IPS DF 6.9 (cell line): ENCODE results near the gene SH2B3.

Experiments used
- DNase-seq: peaks from one replicate; pipeline ENCODE4 v3.0.0-alpha.2; 2013; ENCODE audit warnings: low read depth, low spot score
- H3K27ac ChIP-seq: one replicate; pipeline ENCODE4 v1.5.1; 2013; ENCODE audit warnings: low read length, control low read depth
- H3K27me3 ChIP-seq: 2 replicates; pipeline ENCODE4 v1.6.1; 2013; ENCODE audit warnings: mild to moderate bottlenecking, low read length; ENCODE audit not compliant: control insufficient read depth, insufficient read depth
- H3K36me3 ChIP-seq: 2 replicates; pipeline ENCODE4 v1.6.1; 2013; ENCODE audit warnings: low read length; ENCODE audit not compliant: control insufficient read depth, insufficient read depth
- H3K4me1 ChIP-seq: 2 replicates; pipeline ENCODE4 v1.6.1; 2013; ENCODE audit warnings: low read length; ENCODE audit not compliant: control insufficient read depth, insufficient read depth
- H3K4me3 ChIP-seq: 2 replicates; pipeline ENCODE4 v1.5.1; 2013; ENCODE audit warnings: mild to moderate bottlenecking, low read length
- H3K9me3 ChIP-seq: 2 replicates; pipeline ENCODE4 v1.6.1; 2013; ENCODE audit warnings: low read length, inconsistent platforms; ENCODE audit not compliant: control insufficient read depth, insufficient read depth
- WGBS: extraction: QIAGEN DNeasy Blood & Tissue Kit; methylation state at CpG from one replicate; pipeline ENCODE4 v1.1.7; 2013; ENCODE audit warnings: mixed read lengths, missing lambda C conversion rate; ENCODE audit not compliant: insufficient read length, insufficient coverage; 5-methylcytosine and 5-hydroxymethylcytosine counted together

The SH2B3 gene

DNA sequence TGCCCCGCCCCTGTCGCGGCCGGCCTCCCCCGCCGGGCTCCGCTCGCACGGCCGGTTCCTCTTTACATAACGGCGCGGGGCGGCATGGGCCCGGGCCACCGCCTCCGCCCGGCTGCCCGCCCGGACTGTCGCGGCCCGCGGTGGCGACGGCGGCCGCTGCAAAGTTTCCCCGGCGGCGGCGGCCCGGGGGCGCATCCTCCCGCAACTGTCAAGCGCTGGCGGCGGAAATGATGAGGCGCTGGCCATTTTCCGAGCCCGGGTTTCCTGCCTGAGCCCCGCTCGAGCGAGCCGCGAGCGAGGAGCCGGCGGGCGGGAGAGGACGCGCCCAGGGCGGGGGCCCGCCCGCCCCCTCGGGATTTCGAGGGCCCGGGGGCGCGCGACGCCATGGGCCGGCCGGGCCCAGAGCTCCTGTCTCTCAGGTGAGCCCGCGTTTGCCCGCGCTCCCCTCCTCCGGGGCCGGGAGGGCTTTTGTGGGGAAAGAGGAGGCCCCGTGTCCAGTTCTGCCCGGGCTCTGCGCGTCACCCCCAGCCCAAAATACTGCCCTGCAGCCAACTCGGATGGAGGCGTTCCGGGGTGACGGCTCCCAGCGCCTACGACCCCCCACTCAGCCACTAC, at the start of gene SH2B3:
Gene SH2B3, plus strand, starts transcription at position 65 of the 615 bp plus-strand sequence. CDS start 12,223 bp downstream, outside the sequence.
- H3K27ac ChIP-seq, result no peak within 1 kb of the TSS
- no peaks in the 10 kb centered on the region for H3K36me3 ChIP-seq
- H3K9me3 ChIP-seq, result no peaks in the 10 kb centered on the region
- peak within 1 kb of the TSS; percentile 58 for H3K4me3 ChIP-seq
- no CpG with 5 or more reads among the region's 80 CpGs for WGBS
- H3K27me3 ChIP-seq, result no peaks in the 10 kb centered on the region
- no peak for DNase-seq
- H3K4me1 ChIP-seq, result peaks cover 15% of the 10 kb centered on the region

DNA sequence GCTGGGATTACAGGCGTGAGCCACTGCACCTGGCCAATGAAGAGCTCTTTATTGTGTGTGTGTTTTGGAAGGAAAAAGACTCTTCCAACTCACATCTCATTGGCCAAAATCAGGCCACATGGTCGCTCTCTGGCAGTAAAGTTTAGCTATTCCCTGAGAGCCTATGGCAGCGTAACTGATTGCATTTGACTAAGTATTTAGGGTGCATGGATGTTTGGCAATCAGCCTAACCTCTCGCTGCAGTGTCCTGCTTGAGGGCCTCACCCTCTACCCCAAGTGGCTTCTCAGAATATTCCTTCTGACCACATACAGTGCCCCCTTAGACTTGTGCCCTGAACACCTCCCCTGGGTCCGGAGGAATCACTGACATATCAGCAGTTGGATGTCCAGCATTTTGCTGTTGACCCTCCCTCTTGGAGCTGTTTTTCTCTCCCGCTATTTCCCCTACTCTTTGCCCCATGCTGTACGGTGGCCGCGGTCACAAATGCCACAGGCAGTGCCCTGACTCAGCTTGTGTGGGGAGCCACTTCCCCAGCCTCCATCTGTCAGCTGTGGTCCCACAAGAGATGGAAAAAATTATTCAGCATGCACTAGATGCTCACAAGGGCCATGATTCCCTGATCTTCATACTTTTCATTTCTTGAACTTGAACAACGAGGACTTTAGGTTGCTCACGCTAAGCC, 46.4 kb upstream of the SH2B3 start:
- Histone ChIP-seq H3K27ac (no peak overlapping the region), H3K9me3 (no peaks in the 10 kb centered on the region), H3K4me1 (no peaks in the 10 kb centered on the region), H3K36me3 (no peaks in the 10 kb centered on the region), H3K4me3 (no peak overlapping the region), H3K27me3 (no peaks in the 10 kb centered on the region)
- DNase-seq, result no peak
- WGBS, result no CpG with 5 or more reads among the region's 11 CpGs

DNA sequence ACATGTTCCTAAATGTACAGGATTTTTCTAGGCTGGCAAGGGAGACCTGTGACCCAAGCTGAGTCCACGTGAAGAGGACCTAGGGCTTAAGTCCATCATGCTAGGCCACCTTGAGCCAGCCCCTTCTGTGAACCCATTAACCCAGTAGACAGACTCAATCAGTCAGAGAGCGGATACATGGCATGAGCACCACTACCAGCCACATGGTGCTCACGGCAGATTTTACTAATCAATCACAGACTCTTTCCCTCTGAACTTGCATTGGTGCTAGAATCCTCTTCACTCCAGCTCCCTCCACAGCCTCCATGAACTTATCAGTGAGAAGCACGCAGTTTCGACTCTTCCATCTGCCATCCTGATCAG, 45.8 kb upstream of the SH2B3 start:
- H3K36me3 ChIP-seq, result no peaks in the 10 kb centered on the region
- no peak overlapping the region for H3K27ac ChIP-seq
- no peak overlapping the region for H3K4me3 ChIP-seq
- no peaks in the 10 kb centered on the region for H3K27me3 ChIP-seq
- no CpG with 5 or more reads among the region's 5 CpGs for WGBS
- H3K9me3 ChIP-seq, result no peaks in the 10 kb centered on the region
- no peaks in the 10 kb centered on the region for H3K4me1 ChIP-seq
- no peak for DNase-seq

DNA sequence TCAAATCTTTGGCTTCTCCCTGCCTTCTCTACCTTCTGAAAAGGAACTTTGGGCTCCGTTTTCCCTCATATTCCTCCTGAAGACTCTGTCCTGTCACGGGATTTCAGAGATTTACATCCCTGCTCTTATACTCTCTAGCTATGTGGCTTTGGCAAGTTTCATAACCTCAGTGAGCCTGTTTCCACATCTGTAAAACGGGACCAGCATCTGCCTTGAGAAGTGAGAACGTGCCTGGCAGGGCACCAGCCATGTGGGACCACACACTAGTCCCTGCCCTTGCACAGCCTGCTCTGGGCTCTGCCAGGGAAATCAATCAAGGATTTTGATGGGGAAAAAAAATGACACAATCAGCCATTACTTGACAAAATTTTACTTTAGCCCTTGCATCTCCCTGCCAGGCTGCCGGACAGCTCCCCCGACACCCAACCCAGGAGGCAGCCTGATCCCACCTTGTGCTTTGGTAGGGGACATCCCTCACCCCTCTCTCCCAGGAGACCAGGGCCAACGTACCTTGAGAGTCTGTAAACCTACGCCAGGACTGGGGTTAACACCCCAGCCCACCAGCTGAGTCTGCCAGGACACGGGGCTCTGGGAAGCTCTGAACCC, 45.3 kb upstream of the SH2B3 start:
- no CpG with 5 or more reads among the region's 9 CpGs for WGBS
- Histone ChIP-seq H3K27me3 (no peaks in the 10 kb centered on the region), H3K4me1 (no peaks in the 10 kb centered on the region), H3K9me3 (no peaks in the 10 kb centered on the region), H3K4me3 (no peak overlapping the region), H3K36me3 (no peaks in the 10 kb centered on the region), H3K27ac (no peak overlapping the region)
- no peak for DNase-seq

DNA sequence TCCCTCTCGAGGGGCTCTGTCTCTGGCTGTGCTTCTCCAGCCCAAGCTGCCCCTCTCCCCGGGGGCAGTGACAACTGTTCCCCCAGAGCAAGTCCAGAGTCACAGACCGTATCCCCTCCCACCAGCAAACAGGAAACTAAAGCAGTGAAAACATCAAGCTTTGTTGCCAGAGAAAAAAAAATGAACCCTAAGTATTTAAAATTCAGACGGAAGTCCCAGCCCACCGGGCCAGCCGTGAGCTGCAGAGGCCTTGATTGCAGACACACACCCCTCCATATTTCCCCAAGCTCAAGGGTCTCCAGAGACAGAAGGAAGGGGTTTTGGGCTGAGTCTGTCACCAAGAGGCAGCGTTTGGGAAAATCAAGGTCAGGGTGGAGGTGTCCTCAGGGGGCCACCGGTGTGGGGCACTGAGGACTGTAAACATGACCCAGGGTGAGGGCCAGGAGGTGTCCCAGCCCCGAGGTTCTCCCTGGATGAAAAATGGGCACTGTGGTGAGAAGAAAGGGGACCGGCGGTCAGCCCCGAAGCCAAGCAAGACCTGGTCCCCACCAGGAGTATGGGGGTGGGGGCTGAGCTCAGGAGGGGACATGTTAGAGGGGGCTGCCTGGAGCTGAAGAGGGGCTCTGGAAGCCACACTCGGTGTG, 44.5 kb upstream of the SH2B3 start:
- Histone ChIP-seq H3K27me3 (no peaks in the 10 kb centered on the region), H3K4me1 (no peaks in the 10 kb centered on the region), H3K36me3 (no peaks in the 10 kb centered on the region), H3K9me3 (no peaks in the 10 kb centered on the region), H3K4me3 (no peak overlapping the region), H3K27ac (no peak overlapping the region)
- WGBS, result no CpG with 5 or more reads among the region's 13 CpGs
- no peak for DNase-seq

DNA sequence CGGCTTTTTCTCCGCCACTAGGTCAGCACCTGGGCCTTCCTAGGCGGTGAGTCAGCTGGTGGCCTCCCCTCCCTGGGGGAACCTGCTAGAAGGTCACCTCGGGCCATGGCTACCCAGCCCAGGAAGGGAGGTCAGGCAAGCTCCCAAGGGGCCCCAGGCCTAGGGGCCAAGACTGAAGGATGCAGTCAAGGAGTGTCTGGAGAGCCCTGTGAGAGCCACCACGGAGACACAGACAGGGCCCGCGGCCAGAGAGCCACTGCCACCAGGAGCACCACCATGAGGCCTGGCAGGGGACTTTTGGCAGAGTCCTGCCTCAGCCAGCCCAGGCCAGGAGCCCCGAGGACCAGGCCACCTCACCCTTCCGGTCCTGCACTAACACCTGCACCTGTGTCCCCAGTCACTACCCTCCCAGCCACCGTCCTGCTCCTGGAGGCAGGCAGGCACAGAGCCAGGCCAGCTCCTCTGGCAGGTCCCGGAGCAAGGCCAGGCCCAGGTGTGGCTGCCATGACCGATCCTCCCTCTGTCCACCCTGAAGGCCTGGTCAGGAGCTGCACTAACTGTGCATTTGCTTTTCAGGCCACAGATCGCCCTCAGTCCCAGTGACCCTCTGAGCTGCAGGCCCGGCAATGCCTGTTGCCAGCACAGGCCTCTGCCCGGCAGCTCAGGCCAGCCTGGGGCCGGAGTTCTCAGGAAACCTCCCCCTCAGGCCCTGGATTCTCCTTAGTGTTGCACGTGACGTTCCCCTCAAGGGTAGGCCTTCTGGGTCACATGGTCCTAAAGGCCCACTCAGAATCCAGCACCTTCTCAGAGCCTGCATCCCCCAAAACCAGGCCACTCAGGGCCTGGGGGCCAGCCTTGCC, 43.8 kb upstream of the SH2B3 start:
- H3K27ac ChIP-seq, result no peak overlapping the region
- no peaks in the 10 kb centered on the region for H3K4me1 ChIP-seq
- H3K27me3 ChIP-seq, result no peaks in the 10 kb centered on the region

DNA sequence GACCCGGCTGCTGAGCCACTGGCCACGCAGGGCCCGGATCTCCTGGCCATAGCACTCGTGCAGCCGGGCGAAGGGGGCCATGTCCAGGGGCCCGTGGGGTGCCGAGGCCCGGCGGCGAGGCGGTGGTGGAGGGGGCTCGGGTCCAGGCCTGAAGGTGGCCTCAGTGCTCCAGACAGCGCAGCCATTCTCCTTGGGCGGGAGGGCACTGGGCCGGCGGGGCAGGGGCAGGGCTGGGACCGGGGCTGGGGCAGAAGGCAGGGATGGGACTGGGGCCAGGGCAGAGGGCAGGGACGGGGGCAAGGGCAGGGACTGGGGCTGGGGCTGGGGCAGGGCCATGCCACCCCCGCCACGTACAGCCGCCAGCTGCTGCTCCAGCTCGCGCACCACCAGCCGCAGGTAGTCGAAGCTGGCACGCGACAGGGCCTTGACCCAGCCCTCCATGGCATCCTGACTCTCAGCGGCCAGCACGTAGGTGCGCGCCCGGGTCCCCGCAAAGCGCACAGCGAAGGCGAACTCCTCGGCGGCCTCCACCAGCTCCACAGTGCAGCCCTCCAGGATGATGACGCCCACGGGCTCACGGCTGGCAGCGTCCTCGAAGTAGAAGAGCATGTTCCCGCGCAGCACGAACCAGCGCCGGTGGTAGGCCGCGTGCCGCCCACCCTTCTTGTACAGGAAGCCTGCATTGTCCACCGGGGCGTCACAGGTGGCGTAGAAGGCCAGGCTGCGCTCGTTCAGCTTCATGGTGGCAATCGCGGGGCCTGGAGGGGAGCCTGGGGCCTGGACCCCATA, 42.8 kb upstream of the SH2B3 start:
- H3K27ac ChIP-seq, result no peak overlapping the region
- WGBS, result no CpG with 5 or more reads among the region's 59 CpGs
- H3K27me3 ChIP-seq, result no peaks in the 10 kb centered on the region
- H3K36me3 ChIP-seq, result no peaks in the 10 kb centered on the region
- no peak for DNase-seq
- H3K9me3 ChIP-seq, result no peaks in the 10 kb centered on the region
- peaks cover 3% of the 10 kb centered on the region; the same call in 1 of the 2 replicates for H3K4me1 ChIP-seq
- H3K4me3 ChIP-seq, result no peak overlapping the region

More for the DNA sequence above, 43.8 kb upstream of the SH2B3 start:
- no peak for DNase-seq
- H3K4me3 ChIP-seq, result no peak overlapping the region
- no peaks in the 10 kb centered on the region for H3K36me3 ChIP-seq
- no CpG with 5 or more reads among the region's 18 CpGs for WGBS
- no peaks in the 10 kb centered on the region for H3K9me3 ChIP-seq

DNA sequence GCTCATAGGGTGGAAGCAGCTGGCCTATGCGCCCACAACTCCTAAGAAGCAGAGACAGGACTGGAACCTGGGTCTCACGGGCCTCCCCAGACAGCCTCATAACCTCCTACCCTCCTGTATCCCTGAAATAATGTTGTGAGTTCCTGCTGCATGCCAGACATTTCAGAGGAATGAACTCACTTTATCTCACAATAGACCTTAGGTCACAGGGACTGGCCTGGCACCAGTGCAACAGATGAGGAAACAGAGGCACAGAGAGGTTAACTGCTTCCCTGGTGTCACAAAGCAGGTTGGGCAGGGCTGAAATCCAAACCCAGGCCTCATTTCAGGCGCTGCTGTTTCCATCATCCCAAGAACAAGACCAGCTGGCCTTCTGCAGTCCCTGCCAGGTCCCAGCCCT, 42.1 kb upstream of the SH2B3 start:
- no peak for DNase-seq
- Histone ChIP-seq H3K9me3 (no peaks in the 10 kb centered on the region), H3K4me1 (peaks cover 3% of the 10 kb centered on the region; the same call in 1 of the 2 replicates), H3K36me3 (no peaks in the 10 kb centered on the region), H3K27me3 (no peaks in the 10 kb centered on the region), H3K27ac (no peak overlapping the region), H3K4me3 (no peak overlapping the region)
- no CpG with 5 or more reads among the region's 3 CpGs for WGBS

DNA sequence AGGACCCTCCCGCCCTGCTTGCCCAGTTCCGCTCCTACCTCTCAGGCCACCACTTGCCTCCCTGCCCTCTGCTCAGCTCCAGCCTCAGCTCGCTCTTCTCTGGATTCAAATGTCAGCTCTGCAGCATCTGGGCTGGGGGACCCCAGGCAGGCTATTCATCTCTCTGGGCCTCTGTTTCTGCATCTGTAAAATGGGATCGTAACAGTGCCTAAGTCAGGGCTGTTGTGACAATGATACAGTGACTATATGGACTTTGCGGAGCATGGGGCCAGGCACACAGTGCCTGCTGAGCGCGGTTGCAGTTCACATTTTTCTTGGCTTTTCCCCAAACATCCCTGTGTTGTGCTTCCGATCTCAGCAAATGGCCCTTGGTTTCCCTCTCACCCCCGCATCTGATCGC, 39.6 kb upstream of the SH2B3 start:
- H3K4me1 ChIP-seq, result peaks cover 3% of the 10 kb centered on the region; the same call in 1 of the 2 replicates
- no peaks in the 10 kb centered on the region for H3K36me3 ChIP-seq
- H3K27me3 ChIP-seq, result no peaks in the 10 kb centered on the region
- no CpG with 5 or more reads among the region's 10 CpGs for WGBS
- H3K9me3 ChIP-seq, result no peaks in the 10 kb centered on the region
- no peak overlapping the region for H3K4me3 ChIP-seq
- DNase-seq, result no peak
- H3K27ac ChIP-seq, result no peak overlapping the region
